GM10266 (cell line): Measurements from ENCODE around the gene TEKT3.

Experiments
- DNase-seq: peaks from one replicate; pipeline ENCODE4 v3.0.0; 2012; ENCODE audit errors: extremely low spot score
- TF ChIP-seq, protein P1 (sequence below): IDR thresholded peaks from 2 replicates; pipeline ENCODE4 v1.5.1; 2012; ENCODE audit warnings: mild to moderate bottlenecking, low read depth; ENCODE audit not compliant: control insufficient read depth, insufficient read depth; ENCODE audit errors: missing control alignments

TEKT3 gene

GRCh38 chr17:15267996-15268395 lies 73.4 kb downstream of the TEKT3 start:
- TF ChIP-seq, protein P1, sequence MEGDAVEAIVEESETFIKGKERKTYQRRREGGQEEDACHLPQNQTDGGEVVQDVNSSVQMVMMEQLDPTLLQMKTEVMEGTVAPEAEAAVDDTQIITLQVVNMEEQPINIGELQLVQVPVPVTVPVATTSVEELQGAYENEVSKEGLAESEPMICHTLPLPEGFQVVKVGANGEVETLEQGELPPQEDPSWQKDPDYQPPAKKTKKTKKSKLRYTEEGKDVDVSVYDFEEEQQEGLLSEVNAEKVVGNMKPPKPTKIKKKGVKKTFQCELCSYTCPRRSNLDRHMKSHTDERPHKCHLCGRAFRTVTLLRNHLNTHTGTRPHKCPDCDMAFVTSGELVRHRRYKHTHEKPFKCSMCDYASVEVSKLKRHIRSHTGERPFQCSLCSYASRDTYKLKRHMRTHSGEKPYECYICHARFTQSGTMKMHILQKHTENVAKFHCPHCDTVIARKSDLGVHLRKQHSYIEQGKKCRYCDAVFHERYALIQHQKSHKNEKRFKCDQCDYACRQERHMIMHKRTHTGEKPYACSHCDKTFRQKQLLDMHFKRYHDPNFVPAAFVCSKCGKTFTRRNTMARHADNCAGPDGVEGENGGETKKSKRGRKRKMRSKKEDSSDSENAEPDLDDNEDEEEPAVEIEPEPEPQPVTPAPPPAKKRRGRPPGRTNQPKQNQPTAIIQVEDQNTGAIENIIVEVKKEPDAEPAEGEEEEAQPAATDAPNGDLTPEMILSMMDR: no peak
- no peak for DNase-seq

DNA sequence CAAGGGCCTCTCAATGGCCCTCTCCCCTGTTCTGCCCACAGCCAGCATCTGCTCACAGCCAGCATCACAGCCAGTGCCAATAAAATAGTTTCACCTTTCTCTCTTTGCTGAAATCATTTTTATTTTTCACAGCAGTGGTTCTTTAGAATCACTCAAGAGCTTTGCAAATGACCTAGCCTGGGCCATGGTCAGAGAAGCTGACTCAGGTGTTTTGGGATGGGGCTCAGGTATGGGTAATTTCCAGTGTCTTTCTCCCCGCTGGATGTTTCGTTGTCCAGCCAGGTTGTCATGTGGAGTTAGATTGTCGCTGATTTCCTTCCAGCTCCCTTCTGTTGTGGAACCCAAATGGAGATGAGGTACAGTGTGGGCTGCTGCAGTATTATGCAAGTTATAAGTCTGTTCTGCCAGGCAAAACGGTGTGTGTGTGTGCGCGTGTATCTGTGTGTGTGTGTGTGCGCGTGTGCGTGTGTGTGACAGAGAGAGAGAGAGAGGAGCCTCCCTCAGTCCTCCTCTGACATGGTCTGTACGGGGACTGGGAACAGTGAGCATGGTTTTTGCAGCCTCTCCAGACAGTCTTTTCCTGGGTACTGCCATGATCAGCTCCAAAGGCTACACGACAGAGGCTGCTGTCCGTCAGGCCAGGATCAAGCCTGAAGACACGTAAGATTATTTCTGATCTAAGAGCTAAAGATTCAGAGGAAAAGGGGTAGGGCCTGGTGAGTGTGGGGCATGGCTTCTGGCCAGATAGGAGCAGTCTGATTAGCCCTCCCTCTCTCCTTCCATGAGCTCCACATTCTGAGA lies 74.9 kb downstream of the TEKT3 start:
- no peak for DNase-seq
- TF ChIP-seq, protein P1: no peak

- DNase-seq: no peak
- TF ChIP-seq, protein P1: no peak
Measured at GRCh38 chr17:15265131-15265530, 76.3 kb downstream of the TEKT3 start, which contains the start of gene PMP22. Gene PMP22, minus strand, starts transcription at chr17:15265326. Its CDS starts 4,599 bp downstream, at chr17:15260727.

- TF ChIP-seq, protein P1: no peak
- no peak for DNase-seq
Measured at GRCh38 chr17:15264542-15264941, 76.9 kb downstream of the TEKT3 start.

GRCh38 chr17:15263680-15264079 lies 77.7 kb downstream of the TEKT3 start:
- TF ChIP-seq, protein P1: no peak
- DNase-seq: no peak

DNA sequence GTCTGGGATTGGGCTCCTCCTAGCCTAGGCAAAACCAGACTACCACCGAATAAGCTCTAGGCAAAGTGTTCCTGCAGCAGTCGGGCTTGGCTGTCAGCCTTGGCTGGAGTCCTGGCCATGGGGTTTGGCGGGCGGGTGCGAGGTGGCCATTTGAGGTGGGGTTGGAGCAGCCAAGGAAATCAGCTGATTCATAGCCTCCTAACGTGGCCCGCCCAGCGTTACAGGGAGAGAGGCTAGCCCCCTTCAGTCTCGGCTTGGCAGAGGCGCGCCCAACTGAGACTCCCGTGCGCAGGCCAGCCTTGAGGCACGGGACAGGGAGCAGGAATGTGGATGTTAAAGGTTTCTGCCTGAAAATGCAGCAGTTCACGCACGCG lies 78.2 kb downstream of the TEKT3 start:
- no peak for DNase-seq
- TF ChIP-seq, protein P1: no peak
